ENCODE results near the gene GCSAML.
"Not testable (repeated sequence)": the region's sequence is repeated elsewhere in the genome, so short reads cannot be mapped to it uniquely, and the experiment has no call there.

GCSAML gene

DNA sequence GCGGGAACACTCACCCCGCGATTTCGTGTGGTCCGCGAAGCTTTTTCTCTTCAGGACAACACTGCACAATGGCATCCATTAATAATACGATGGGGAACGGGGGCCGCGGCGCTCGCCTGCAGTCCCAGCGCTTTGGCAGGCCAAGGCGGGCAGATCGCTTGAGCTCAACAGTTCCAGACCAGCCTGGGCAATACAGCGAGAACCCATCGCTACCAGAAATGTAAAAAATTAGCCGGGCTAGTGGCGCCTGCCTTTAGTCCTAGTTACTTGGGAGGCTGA, 30.4 kb upstream of the GCSAML start:
- H3K27ac ChIP-seq (replicated peaks): no peak overlapping the region
- TF ChIP-seq, protein P1, sequence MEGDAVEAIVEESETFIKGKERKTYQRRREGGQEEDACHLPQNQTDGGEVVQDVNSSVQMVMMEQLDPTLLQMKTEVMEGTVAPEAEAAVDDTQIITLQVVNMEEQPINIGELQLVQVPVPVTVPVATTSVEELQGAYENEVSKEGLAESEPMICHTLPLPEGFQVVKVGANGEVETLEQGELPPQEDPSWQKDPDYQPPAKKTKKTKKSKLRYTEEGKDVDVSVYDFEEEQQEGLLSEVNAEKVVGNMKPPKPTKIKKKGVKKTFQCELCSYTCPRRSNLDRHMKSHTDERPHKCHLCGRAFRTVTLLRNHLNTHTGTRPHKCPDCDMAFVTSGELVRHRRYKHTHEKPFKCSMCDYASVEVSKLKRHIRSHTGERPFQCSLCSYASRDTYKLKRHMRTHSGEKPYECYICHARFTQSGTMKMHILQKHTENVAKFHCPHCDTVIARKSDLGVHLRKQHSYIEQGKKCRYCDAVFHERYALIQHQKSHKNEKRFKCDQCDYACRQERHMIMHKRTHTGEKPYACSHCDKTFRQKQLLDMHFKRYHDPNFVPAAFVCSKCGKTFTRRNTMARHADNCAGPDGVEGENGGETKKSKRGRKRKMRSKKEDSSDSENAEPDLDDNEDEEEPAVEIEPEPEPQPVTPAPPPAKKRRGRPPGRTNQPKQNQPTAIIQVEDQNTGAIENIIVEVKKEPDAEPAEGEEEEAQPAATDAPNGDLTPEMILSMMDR (IDR thresholded peaks at IDR 0.05; ENCODE audit: insufficient read depth, low read length): no peak
- TF ChIP-seq GABPA (IDR thresholded peaks at IDR 0.05; ENCODE audit: low read depth) (no peak), SPI1 (IDR thresholded peaks at IDR 0.05; ENCODE audit: borderline replicate concordance, low read depth) (no peak), POLR2AphosphoS5 (IDR thresholded peaks at IDR 0.05; ENCODE audit: low read depth) (no peak)
- TF ChIP-seq, protein P2, sequence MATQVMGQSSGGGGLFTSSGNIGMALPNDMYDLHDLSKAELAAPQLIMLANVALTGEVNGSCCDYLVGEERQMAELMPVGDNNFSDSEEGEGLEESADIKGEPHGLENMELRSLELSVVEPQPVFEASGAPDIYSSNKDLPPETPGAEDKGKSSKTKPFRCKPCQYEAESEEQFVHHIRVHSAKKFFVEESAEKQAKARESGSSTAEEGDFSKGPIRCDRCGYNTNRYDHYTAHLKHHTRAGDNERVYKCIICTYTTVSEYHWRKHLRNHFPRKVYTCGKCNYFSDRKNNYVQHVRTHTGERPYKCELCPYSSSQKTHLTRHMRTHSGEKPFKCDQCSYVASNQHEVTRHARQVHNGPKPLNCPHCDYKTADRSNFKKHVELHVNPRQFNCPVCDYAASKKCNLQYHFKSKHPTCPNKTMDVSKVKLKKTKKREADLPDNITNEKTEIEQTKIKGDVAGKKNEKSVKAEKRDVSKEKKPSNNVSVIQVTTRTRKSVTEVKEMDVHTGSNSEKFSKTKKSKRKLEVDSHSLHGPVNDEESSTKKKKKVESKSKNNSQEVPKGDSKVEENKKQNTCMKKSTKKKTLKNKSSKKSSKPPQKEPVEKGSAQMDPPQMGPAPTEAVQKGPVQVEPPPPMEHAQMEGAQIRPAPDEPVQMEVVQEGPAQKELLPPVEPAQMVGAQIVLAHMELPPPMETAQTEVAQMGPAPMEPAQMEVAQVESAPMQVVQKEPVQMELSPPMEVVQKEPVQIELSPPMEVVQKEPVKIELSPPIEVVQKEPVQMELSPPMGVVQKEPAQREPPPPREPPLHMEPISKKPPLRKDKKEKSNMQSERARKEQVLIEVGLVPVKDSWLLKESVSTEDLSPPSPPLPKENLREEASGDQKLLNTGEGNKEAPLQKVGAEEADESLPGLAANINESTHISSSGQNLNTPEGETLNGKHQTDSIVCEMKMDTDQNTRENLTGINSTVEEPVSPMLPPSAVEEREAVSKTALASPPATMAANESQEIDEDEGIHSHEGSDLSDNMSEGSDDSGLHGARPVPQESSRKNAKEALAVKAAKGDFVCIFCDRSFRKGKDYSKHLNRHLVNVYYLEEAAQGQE (IDR thresholded peaks at IDR 0.05; ENCODE audit: insufficient replicate concordance, low read depth): no peak

DNA sequence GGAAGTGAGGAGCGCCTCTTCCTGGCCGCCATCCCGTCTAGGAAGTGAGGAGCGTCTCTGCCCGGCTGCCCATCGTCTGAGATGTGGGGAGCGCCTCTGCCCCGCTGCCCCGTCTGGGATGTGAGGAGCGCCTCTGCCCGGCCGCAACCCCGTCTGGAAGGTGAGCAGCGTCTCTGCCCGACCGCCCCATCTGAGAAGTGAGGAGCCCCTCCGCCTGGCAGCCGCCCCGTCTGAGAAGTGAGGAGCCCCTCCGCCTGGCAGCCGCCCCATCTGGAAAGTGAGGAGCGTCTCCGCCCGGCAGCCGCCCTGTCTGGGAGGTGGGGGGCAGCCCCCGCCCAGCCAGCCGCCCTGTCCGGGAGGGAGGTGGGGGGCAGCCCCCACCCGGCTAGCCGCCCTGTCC, 27.0 kb upstream of the GCSAML start:
- H3K4me3 ChIP-seq (replicated peaks; ENCODE audit: insufficient read depth, low read length); H3K27me3 ChIP-seq (ENCODE audit: insufficient read depth, poor library complexity, severe bottlenecking); H3K27ac ChIP-seq (replicated peaks); DNase-seq (ENCODE audit: low read depth in 1 of 2, low spot score in 1 of 2): not testable (repeated sequence)

More for the DNA sequence above, 30.4 kb upstream of the GCSAML start:
- no peaks in the 10 kb centered on the region for H3K27me3 ChIP-seq (ENCODE audit: insufficient read depth, poor library complexity, severe bottlenecking)
- DNase-seq (ENCODE audit: low read depth in 1 of 2, low spot score in 1 of 2): no peak
- no peak overlapping the region for H3K4me3 ChIP-seq (replicated peaks; ENCODE audit: insufficient read depth, low read length)

GRCh38 chr1:247528812-247529474, 20.0 kb upstream of the GCSAML start:
- DNase-seq (ENCODE audit: low read depth in 1 of 2, low spot score in 1 of 2): no peak
- no peak for TF ChIP-seq SPI1 (IDR thresholded peaks at IDR 0.05; ENCODE audit: borderline replicate concordance, low read depth)
- TF ChIP-seq, protein P1 (IDR thresholded peaks at IDR 0.05; ENCODE audit: insufficient read depth, low read length): no peak
- TF ChIP-seq, protein P2 (IDR thresholded peaks at IDR 0.05; ENCODE audit: insufficient replicate concordance, low read depth): no peak
- no peak for TF ChIP-seq GABPA (IDR thresholded peaks at IDR 0.05; ENCODE audit: low read depth)
- TF ChIP-seq POLR2AphosphoS5 (IDR thresholded peaks at IDR 0.05; ENCODE audit: low read depth): no peak
- Histone ChIP-seq H3K27ac (replicated peaks) (no peak overlapping the region), H3K27me3 (ENCODE audit: insufficient read depth, poor library complexity, severe bottlenecking) (no peaks in the 10 kb centered on the region), H3K4me3 (replicated peaks; ENCODE audit: insufficient read depth, low read length) (no peak overlapping the region)

- Histone ChIP-seq H3K27me3 (ENCODE audit: insufficient read depth, poor library complexity, severe bottlenecking) (no peaks in the 10 kb centered on the region), H3K4me3 (replicated peaks; ENCODE audit: insufficient read depth, low read length) (no peak overlapping the region), H3K27ac (replicated peaks) (no peak overlapping the region)
- DNase-seq (ENCODE audit: low read depth in 1 of 2, low spot score in 1 of 2): peak in 1 of 2 experiments; percentile 22
- TF ChIP-seq SPI1 (IDR thresholded peaks at IDR 0.05; ENCODE audit: borderline replicate concordance, low read depth): peak; percentile 50; the same call in 1 of the 2 replicates
- TF ChIP-seq, protein P1 (IDR thresholded peaks at IDR 0.05; ENCODE audit: insufficient read depth, low read length): no peak
Observed at GRCh38 chr1:247529771-247530355, 19.1 kb upstream of the GCSAML start.

Data from HL-60 (cell line).